Psoas muscle (tissue), 8 donors: Measurements from ENCODE around the gene CCDC88A. TPM values are rescaled to one million over a fixed set of nuclear protein-coding genes. Genes with fewer than 3 reads are reported as not detected.
"Not testable (repeated sequence)": the region's sequence is repeated elsewhere in the genome, so short reads cannot be mapped to it uniquely, and the experiment has no call there.

Source experiments
- ATAC-seq, 4 donors: fragments of 200-7000 bp; cut with Tn5 transposase; one replicate each; pipeline ENCODE4 v1.9.1; 2020; ENCODE audit warnings: moderate library complexity in 3 of 4, mild to moderate bottlenecking in 2 of 4
- DNase-seq, 2 donors: peaks; one replicate each; pipeline ENCODE4 v3.0.0-alpha.2; 2020
- H3K27ac ChIP-seq: fragments of 200-600 bp; one replicate; pipeline ENCODE4 v1.8.0; 2022
- H3K27me3 ChIP-seq, 3 donors: fragments of 200-600 bp in 1 of 3; one replicate each; pipeline versions ENCODE4 v1.6.1 to v1.8.0; 2013 to 2022; ENCODE audit warnings: low read length in 2 of 3, mild to moderate bottlenecking in 2 of 3, moderate library complexity in 1 of 3; ENCODE audit not compliant: insufficient read depth in 3 of 3
- H3K36me3 ChIP-seq, 2 donors: fragments of 200-600 bp in 1 of 2; one replicate each; pipeline versions ENCODE4 v1.6.1 to v1.8.0; 2013 to 2022; ENCODE audit warnings: low read depth in 1 of 2, mild to moderate bottlenecking in 1 of 2, moderate library complexity in 1 of 2; ENCODE audit not compliant: insufficient read depth in 1 of 2
- H3K4me1 ChIP-seq: fragments of 200-600 bp; one replicate; pipeline ENCODE4 v1.8.0; 2022
- H3K4me3 ChIP-seq: fragments of 200-600 bp; one replicate; pipeline ENCODE4 v1.8.0; 2022; ENCODE audit warnings: mild to moderate bottlenecking
- H3K9me3 ChIP-seq: fragments of 200-600 bp; one replicate; pipeline ENCODE4 v1.8.0; 2022
- CTCF ChIP-seq: fragments of 200-600 bp; IDR thresholded peaks from one replicate; pipeline ENCODE4 v1.8.0; 2022; ENCODE audit warnings: antibody characterized with exemption
- WGBS, 3 donors: extraction: QIAGEN DNeasy Blood & Tissue Kit; methylation state at CpG; one replicate each; pipeline versions ENCODE4 v1.1.6 to v1.1.7; 2013; 5-methylcytosine and 5-hydroxymethylcytosine counted together
- intact Hi-C, 2 donors: fragments of 100-400 bp; cut with DNase I; formaldehyde crosslinking; loops; one replicate each; pipeline versions ENCODE4 v1.11.0 to v1.14.2; 2022
- polyA plus RNA-seq, 3 donors: library from polyadenylated mRNA; stranded (reverse); fragments of 200-250 nt; gene quantifications; one replicate each; pipeline ENCODE4 v1.2.3, GENCODE V29; 2013
- total RNA-seq, 4 donors: library from RNA; stranded (reverse); fragmentation: NEBNext Ultra II Directional in 2 of 4; extraction: Animal tissue kit (Norgen Biotek cat#: 25700) in 2 of 4; gene quantifications; one replicate each; pipeline versions ENCODE4 v1.2.1 to v1.2.4, GENCODE V29; 2021 to 2023
- donor health status: healthy with polysubstance abuse.
- donor health status: DM: no; HTN: no; CAD: no; lungs with moderate emphysema.
- donor health status: Bipolar disorder and iron deficiency.
- donor health status: healthy.
- donor health status: DM: yes; HTN: yes; CAD: no.
- donor health status: DM: no; HTN: no; CAD: no.
- donor health status: DM: no; HTN: no; CAD: no.
- donor health status: DM: yes; HTN: yes; CAD: no.

The CCDC88A gene
- total and polyA plus RNA-seq, 7 donors, result 4.7 to 21.4 (median 12.3) TPM

- no peak for DNase-seq
- ATAC-seq, result no peak
- no peak for TF ChIP-seq CTCF
- intact Hi-C loops, result no loop called here
- Histone ChIP-seq H3K27me3 (peaks cover 0 to 3% (median 0%) of the 10 kb centered on the region in 3 donors), H3K9me3 (no peaks in the 10 kb centered on the region), H3K27ac (no peak overlapping the region), H3K4me3 (no peak overlapping the region), H3K36me3 (no peaks in the 10 kb centered on the region), H3K4me1 (no peaks in the 10 kb centered on the region)
- WGBS, 3 donors, result 85 to 90% (median 87%) methylated on average over 11 of the region's 11 CpGs
These were observed 40.1 kb upstream of the CCDC88A start for GRCh38 chr2:55459714-55460274.

GRCh38 chr2:55459279-55459678, 39.6 kb upstream of the CCDC88A start:
- TF ChIP-seq CTCF, result no peak
- no peak overlapping the region for H3K27ac ChIP-seq
- H3K4me3 ChIP-seq, result no peak overlapping the region
- intact Hi-C loops, result no loop called here
- H3K9me3 ChIP-seq, result no peaks in the 10 kb centered on the region
- 80 to 87% (median 82%) methylated on average over 3 of the region's 3 CpGs for WGBS, 3 donors
- H3K27me3 ChIP-seq, result peaks cover 0 to 3% (median 0%) of the 10 kb centered on the region in 3 donors
- no peaks in the 10 kb centered on the region for H3K36me3 ChIP-seq
- DNase-seq (no peak), ATAC-seq (no peak)
- H3K4me1 ChIP-seq, result no peaks in the 10 kb centered on the region

- H3K9me3 ChIP-seq, result no peaks in the 10 kb centered on the region
- H3K27me3 ChIP-seq, result no peaks in the 10 kb centered on the region
- H3K4me3 ChIP-seq, result no peak overlapping the region
- 86 to 91% (median 90%) methylated on average over 5 of the region's 5 CpGs for WGBS, 3 donors
- DNase-seq (no peak), ATAC-seq (no peak)
- intact Hi-C loops, result no loop called here
- H3K4me1 ChIP-seq, result no peaks in the 10 kb centered on the region
- no peak for TF ChIP-seq CTCF
- no peak overlapping the region for H3K27ac ChIP-seq
- H3K36me3 ChIP-seq, result no peaks in the 10 kb centered on the region
These were observed 34.5 kb upstream of the CCDC88A start for GRCh38 chr2:55454121-55454520.

GRCh38 chr2:55452879-55453278, 33.2 kb upstream of the CCDC88A start:
- TF ChIP-seq CTCF, result no peak
- H3K9me3 ChIP-seq, result no peaks in the 10 kb centered on the region
- intact Hi-C loops, result no loop called here
- H3K36me3 ChIP-seq, result no peaks in the 10 kb centered on the region
- H3K27ac ChIP-seq, result no peak overlapping the region
- 80 to 86% (median 82%) methylated on average over 2 of the region's 2 CpGs for whole genome bisulfite sequencing, 3 donors
- no peaks in the 10 kb centered on the region for H3K27me3 ChIP-seq
- ATAC-seq (no peak), DNase-seq (no peak)
- H3K4me1 ChIP-seq, result no peaks in the 10 kb centered on the region
- no peak overlapping the region for H3K4me3 ChIP-seq

- H3K4me1 ChIP-seq, result no peaks in the 10 kb centered on the region
- ATAC-seq, result no peak
- no peak for DNase-seq
- TF ChIP-seq CTCF, result no peak
- H3K27ac ChIP-seq, result no peak overlapping the region
- H3K9me3 ChIP-seq, result no peaks in the 10 kb centered on the region
- H3K27me3 ChIP-seq, result no peaks in the 10 kb centered on the region
- no peak overlapping the region for H3K4me3 ChIP-seq
- H3K36me3 ChIP-seq, result no peaks in the 10 kb centered on the region
- intact Hi-C loops, result no loop called here
- 43 to 59% (median 45%) methylated on average over 2 of the region's 2 CpGs for WGBS, 3 donors
These were observed 32.0 kb upstream of the CCDC88A start for GRCh38 chr2:55451699-55452098.

- ATAC-seq, H3K4me3 ChIP-seq, DNase-seq: not testable (repeated sequence)
These were observed 30.4 kb upstream of the CCDC88A start for GRCh38 chr2:55450014-55450413.

GRCh38 chr2:55442045-55442760, 22.5 kb upstream of the CCDC88A start:
- H3K27me3 ChIP-seq, H3K9me3 ChIP-seq, H3K4me3 ChIP-seq, intact Hi-C loops, ATAC-seq, H3K4me1 ChIP-seq, H3K36me3 ChIP-seq, H3K27ac ChIP-seq, DNase-seq: not testable (repeated sequence)
- WGBS, 3 donors, result 89 to 93% (median 91%) methylated on average over 23 to 29 of the region's 29 CpGs

More at GRCh38 chr2:55450014-55450413, 30.4 kb upstream of the CCDC88A start:
- 96 to 97% (median 97%) methylated on average over 3 of the region's 3 CpGs for WGBS, 3 donors
- H3K4me1 ChIP-seq, H3K9me3 ChIP-seq, H3K27me3 ChIP-seq, intact Hi-C loops, H3K27ac ChIP-seq, H3K36me3 ChIP-seq: not testable (repeated sequence)
